Sigmoid colon (tissue), 4 donors: ENCODE results near the gene VAV1.

Experiments
- CTCF ChIP-seq, 4 experiments: fragments of 450-650 bp in 3 of 4; fragments of 200-600 bp in 1 of 4; IDR thresholded peaks; one replicate each; pipeline ENCODE4 v1.5.1; 2016 to 2019; ENCODE audit warnings: antibody characterized with exemption in 4 of 4, mild to moderate bottlenecking in 3 of 4, moderate library complexity in 2 of 4
- EP300 ChIP-seq, 4 donors: sonication (generic); formaldehyde crosslinking; IDR thresholded peaks; one replicate each; pipeline ENCODE4 v1.6.1; 2017; ENCODE audit warnings: antibody characterized with exemption in 4 of 4
- POLR2A ChIP-seq, 2 donors: fragments of 450-650 bp; IDR thresholded peaks; one replicate each; pipeline ENCODE4 v1.6.1; 2016; ENCODE audit warnings: antibody characterized with exemption in 2 of 2, mild to moderate bottlenecking in 2 of 2, moderate library complexity in 2 of 2
- POLR2AphosphoS5 ChIP-seq, 4 donors: sonication (generic); formaldehyde crosslinking; IDR thresholded peaks; one replicate each; pipeline ENCODE4 v1.6.1; 2017; ENCODE audit warnings: antibody characterized with exemption in 4 of 4

GRCh38 chr19:6730153-6730804 lies 42.2 kb upstream of the VAV1 start:
- TF ChIP-seq CTCF (IDR thresholded peaks at IDR 0.05) (no peak), POLR2AphosphoS5 (IDR thresholded peaks at IDR 0.05) (no peak), POLR2A (IDR thresholded peaks at IDR 0.05) (no peak), EP300 (IDR thresholded peaks at IDR 0.05) (no peak)
